HG03060 (cell line): ENCODE data around the gene KLK13.

ENCODE experiments used
- ATAC-seq: cut with Tn5 transposase; IDR thresholded peaks from one replicate; pipeline ENCODE4 v1.9.1; 2021; ENCODE audit warnings: low read depth, moderate number of reproducible peaks; ENCODE audit not compliant: unreplicated experiment

Gene KLK13

GRCh38 chr19:51024924-51025323 is 40.0 kb downstream of the KLK13 start:
- no peak for ATAC-seq

DNA sequence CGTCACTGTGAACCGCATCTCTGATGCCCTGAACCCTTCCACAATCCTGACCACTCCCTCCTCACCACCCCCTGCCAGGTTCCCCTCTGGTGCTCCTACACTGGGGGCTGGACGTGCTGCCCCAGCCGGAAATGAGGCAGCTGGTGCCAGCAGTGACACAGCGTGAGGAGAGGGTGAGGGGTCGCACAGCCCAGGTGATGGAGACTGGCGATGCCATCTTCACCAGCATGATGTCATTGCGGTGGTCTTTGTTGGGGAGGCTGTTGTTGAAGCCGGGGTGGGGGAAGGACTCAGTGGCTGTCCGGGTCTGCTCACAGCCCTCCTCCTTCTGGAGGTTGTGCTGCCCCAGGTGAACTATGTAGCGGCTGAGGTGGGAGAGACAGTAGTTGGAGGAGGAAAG is 40.9 kb downstream of the KLK13 start:
- ATAC-seq, result no peak

DNA sequence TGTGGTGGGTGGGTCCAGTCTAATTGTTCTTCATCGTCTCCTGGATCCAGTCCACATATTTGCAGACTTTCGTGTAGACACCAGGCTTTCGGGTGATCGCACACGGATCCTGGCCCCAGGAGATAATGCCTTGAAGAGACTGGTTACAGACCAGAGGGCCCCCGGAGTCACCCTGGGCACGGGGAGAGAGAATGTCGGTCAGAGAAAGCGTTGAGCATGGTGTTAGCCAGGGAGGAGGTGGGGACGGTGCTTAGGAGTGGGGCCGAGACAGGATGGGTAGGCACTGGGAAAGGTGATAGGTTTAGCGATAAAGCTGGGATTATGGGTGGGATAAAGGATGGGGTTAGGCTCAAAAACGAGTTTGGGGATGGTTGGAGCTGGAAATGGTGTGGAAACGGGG is 42.4 kb downstream of the KLK13 start:
- no peak for ATAC-seq

DNA sequence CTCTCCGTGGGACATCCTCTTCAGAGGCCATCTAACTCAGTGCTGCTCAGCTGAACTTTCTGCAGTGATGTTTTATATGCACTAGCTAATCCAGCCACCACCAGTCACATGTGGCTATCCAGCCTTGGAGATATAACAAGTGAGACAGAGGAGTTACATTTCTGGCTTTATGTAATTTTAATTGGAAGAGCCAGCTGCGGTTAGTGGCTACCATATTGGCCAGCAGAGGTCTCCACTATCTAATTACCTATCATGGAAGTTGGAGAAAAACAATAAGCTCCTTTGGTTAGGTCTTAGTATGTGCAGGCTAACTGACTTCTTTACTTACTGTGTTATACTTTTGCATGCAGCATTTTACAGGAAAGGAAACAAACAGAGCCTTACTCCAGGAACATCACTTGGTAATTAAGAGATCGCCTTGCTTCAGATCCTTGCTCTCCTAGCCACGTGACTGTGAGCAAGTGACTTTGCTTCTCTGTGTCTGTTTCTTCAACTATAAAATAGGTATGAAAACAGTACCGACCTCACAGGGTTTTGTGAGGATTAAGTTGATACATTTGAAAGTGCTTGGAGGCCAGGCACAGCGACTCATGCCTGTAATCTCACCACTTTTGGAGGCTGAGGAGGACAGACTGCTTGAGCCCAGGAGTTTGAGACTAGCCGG is 43.8 kb downstream of the KLK13 start:
- ATAC-seq, result no peak

- no peak for ATAC-seq
These were observed 45.4 kb downstream of the KLK13 start, which contains the start of gene KLK10 for GRCh38 chr19:51019544-51019925. TSS of gene KLK10 (minus strand) at chr19:51019709. CDS start at chr19:51019130, 579 bp downstream.

GRCh38 chr19:51018745-51019543 is 45.9 kb downstream of the KLK13 start:
- no peak for ATAC-seq

DNA sequence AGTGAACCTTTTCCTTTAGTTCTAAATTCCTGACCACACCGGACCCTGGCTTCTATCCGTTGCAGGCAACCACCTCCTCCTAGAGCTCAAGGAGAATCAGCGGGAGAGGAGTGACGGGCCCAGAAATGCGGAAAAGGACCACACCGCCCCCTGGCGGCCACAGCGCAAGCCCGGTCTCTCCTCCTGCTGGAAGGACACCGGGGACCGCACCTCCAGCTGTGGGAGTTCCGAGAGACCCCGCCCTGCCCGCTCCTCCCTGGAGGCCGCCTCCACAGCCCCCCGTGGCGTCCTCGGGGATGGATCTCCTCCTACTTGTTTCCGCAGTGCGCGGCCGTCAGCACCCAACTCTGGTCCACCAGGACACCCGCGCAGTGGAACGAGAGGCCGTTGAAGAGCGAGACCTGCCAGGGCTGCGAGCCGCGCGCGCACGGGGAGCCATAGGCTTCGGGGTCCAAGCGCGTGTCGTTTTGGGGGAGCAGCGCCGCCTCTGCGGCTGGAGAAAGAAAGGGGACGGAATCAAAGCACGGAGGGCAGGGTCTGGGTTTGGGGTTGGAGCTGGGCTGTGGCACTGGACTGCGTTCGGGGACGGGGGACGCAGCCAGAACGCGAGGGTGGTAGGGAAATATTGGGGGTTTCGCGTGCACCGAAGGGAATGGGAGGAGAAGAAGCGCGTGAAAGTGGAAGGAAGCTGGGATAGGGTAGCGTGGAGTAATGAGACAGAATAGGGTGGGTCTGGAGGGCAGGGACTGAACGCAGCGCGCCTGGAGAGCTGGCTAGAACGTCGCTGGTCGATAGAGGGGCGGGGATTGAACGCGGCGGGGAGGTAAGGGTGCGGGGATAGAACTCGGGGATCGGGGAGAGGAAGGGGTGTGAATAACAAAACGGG is 47.9 kb downstream of the KLK13 start:
- ATAC-seq, result no peak

DNA sequence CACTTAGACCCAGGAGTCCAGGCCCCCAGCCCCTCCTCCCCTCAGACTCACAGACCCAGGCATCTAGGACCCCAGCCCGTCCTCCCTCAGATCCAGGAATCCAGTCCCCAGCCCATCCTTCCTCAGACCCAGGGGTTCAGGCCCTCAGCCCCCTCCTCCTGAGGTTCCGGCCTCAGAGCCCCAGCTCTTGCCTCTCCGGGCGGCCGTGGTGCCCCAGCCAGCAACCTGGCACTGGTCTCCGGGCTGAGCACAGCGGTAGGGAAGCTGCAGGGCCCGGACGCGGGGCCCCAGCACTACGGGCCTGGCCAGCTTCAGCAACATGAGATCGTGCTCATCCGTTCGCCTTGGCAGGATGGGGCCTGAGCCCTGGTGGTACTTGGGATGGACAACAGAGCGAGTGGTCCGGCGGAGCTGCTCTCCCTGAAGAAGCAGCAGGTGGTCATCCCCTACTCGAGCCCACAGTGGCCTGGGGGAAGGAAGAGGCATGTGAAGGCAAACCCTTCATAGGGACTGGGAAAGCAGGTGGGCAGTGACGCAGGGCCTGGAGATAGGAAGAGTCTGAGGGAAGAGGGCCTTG is 49.1 kb downstream of the KLK13 start:
- no peak for ATAC-seq

DNA sequence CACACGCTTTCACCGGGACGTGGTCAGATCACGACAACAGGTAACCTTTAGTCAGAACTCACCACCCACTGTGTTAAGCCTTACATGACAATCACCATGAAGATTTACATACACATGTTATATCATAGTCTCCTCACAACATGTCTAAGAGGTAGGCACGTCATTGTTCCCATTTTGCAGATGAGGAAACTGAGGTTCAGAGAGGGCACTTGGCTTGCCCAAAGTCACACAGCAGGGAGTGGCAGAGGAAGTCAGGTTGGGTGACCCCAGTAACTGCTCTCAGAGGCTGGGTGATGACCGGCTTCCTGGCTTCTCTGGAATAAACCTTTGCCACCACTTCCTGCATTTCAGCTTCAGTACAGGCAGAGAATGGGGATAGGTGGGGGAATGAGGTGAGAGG is 50.6 kb downstream of the KLK13 start:
- ATAC-seq, result no peak

DNA sequence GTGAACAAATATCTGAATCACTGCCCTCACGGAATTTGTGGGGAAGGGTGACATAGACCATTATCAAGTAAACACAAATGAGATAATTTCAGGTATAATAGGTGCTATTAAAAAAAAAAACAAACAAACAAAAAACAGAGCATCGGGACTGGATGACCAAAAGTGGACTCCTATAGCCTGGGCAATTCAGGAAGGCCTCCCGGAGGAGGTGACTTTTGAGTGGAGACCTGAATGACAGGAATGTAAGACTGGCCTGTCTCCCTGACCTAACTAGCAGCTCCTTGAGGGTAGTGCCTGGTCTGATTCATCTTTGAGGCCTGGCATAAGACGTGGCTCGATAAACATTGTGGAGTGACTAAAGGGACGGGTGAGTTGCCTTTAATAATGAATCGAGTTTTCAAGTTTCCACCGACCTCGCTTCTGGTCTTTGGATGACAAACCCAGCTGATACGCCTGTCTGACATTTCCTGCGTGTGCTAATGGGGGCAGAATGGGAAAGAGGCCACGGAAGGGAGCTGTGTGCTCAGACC is 52.2 kb downstream of the KLK13 start:
- ATAC-seq, result no peak

GRCh38 chr19:51010066-51010795 is 54.7 kb downstream of the KLK13 start:
- ATAC-seq, result no peak

GRCh38 chr19:51009061-51009891 is 55.6 kb downstream of the KLK13 start:
- no peak for ATAC-seq

DNA sequence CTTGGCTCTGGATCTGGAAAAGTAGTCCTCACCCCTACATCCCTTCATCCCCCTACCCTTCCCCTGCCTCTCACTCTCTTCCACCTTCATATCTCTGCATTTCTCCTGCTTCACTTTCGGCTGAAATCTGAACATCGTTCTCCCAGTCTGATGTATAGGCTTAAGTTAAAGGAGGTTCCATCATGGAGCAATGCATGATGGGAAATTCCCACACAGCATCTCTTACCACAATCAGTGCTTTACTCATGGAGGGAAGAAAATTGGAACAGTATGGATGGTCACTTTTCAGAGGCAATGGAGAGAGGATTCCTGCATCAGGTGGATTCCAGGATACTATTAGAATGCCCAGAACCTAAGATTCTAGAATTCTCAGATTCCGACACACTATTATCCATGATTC is 57.4 kb downstream of the KLK13 start:
- no peak for ATAC-seq

- no peak for ATAC-seq
These were observed 58.5 kb downstream of the KLK13 start for GRCh38 chr19:51006406-51006805.
